Neural cell (in vitro differentiated cells): ENCODE measurements around the gene KRT38.

ENCODE experiments used
- EP300 ChIP-seq: fragments of 450-650 bp; conservative IDR thresholded peaks from 2 replicates; pipeline ENCODE4 v1.6.1; 2014; ENCODE audit warnings: antibody characterized with exemption, mild to moderate bottlenecking, moderate library complexity; ENCODE audit not compliant: poor library complexity, severe bottlenecking
- SMC3 ChIP-seq: fragments of 450-650 bp; conservative IDR thresholded peaks from 2 replicates; pipeline ENCODE4 v1.6.1; 2014; ENCODE audit warnings: antibody characterized with exemption, mild to moderate bottlenecking, moderate library complexity; ENCODE audit not compliant: poor library complexity
- TF ChIP-seq, protein P1 (sequence below): fragments of 450-650 bp; IDR thresholded peaks from 2 replicates; pipeline ENCODE4 v1.5.1; 2014; ENCODE audit warnings: antibody characterized with exemption, mild to moderate bottlenecking, moderate library complexity; ENCODE audit not compliant: poor library complexity, severe bottlenecking

DNA sequence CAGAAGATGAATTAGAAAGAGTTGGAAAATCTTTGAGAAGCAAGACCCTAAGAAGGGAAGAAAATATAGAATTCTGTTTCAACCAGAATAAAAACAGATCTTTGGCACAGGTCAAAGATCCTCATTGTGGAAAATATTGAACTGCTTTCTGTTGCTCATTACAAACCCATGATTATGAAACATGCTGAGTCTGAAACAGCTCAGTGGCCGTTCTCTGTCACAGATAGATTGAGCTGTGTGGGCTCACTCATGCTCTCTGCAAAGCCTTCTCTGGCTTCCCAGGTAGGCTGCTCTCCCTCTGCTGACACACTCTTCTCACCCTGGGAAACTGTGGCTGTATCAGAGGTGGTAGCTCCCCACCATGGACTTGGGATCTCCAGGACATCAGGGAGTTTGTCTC, 3.4 kb upstream of the KRT38 start:
- TF ChIP-seq, protein P1, sequence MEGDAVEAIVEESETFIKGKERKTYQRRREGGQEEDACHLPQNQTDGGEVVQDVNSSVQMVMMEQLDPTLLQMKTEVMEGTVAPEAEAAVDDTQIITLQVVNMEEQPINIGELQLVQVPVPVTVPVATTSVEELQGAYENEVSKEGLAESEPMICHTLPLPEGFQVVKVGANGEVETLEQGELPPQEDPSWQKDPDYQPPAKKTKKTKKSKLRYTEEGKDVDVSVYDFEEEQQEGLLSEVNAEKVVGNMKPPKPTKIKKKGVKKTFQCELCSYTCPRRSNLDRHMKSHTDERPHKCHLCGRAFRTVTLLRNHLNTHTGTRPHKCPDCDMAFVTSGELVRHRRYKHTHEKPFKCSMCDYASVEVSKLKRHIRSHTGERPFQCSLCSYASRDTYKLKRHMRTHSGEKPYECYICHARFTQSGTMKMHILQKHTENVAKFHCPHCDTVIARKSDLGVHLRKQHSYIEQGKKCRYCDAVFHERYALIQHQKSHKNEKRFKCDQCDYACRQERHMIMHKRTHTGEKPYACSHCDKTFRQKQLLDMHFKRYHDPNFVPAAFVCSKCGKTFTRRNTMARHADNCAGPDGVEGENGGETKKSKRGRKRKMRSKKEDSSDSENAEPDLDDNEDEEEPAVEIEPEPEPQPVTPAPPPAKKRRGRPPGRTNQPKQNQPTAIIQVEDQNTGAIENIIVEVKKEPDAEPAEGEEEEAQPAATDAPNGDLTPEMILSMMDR, result no peak
- TF ChIP-seq SMC3 (no peak), EP300 (no peak)
